Adrenal gland (tissue), 12 donors: ENCODE measurements around the gene ASXL1. TPM values are rescaled to one million over a fixed set of nuclear protein-coding genes. Genes with fewer than 3 reads are reported as not detected.

Experiments used
- DNase-seq, 7 donors: peaks; one replicate each; pipeline ENCODE4 v3.0.0-alpha.2; 2019 to 2020
- H3K27ac ChIP-seq, 5 donors: fragments of 200-600 bp; sonication (generic) in 4 of 5; 1 replicate in 3 of 5; 2 replicates in 2 of 5; pipeline versions ENCODE4 v1.5.1 to v1.8.0; 2016 to 2020; ENCODE audit warnings: mild to moderate bottlenecking in 1 of 5
- H3K27me3 ChIP-seq: fragments of 200-600 bp; 2 replicates; pipeline ENCODE4 v1.8.0; 2021
- H3K36me3 ChIP-seq, 2 donors: fragments of 200-600 bp; replicated peaks in 1 of 2; 1 replicate in 1 of 2; 2 replicates in 1 of 2; pipeline versions ENCODE4 v1.5.1 to v1.8.0; 2018 to 2022
- H3K4me1 ChIP-seq, 2 donors: fragments of 200-600 bp; replicated peaks in 1 of 2; 1 replicate in 1 of 2; 2 replicates in 1 of 2; pipeline versions ENCODE4 v1.5.1 to v1.8.0; 2018 to 2021
- H3K4me3 ChIP-seq, 4 donors: fragments of 200-600 bp; sonication (generic) in 3 of 4; one replicate each; pipeline ENCODE4 v1.5.1; 2016 to 2018
- H3K9me3 ChIP-seq, 3 donors: fragments of 200-600 bp; sonication (generic) in 1 of 3; replicated peaks in 1 of 3; 1 replicate in 2 of 3; 2 replicates in 1 of 3; pipeline versions ENCODE4 v1.5.1 to v1.8.0; 2016 to 2021
- POLR2A ChIP-seq, 2 donors: fragments of 450-650 bp; IDR thresholded peaks; one replicate each; pipeline ENCODE4 v1.6.1; 2017; ENCODE audit warnings: antibody characterized with exemption in 2 of 2, mild to moderate bottlenecking in 2 of 2, moderate library complexity in 1 of 2
- WGBS, 4 donors: extraction: QIAGEN DNeasy Blood & Tissue Kit in 2 of 4; methylation state at CpG; one replicate each; pipeline versions ENCODE4 v1.1.5 to v1.1.7; 2013 to 2017; 5-methylcytosine and 5-hydroxymethylcytosine counted together
- intact Hi-C, 2 donors: fragments of 100-400 bp; cut with DNase I; formaldehyde crosslinking; loops; one replicate each; pipeline versions ENCODE4 v1.14.1 to v1.15.0; 2022 to 2023
- polyA plus RNA-seq, 3 donors: library from polyadenylated mRNA; stranded (reverse); fragments of 200-250 nt in 2 of 3; fragments of 350-450 nt in 1 of 3; fragmentation: Illumina TruSeq in 1 of 3; extraction: RNeasy Lipid Tissue Mini Kit (QIAGEN cat#74804) in 1 of 3; gene quantifications; one replicate each; pipeline ENCODE4 v1.2.3, GENCODE V29; 2013 to 2014
- total RNA-seq, 9 donors: library from RNA; depleted of rRNA in 4 of 9; stranded (reverse); fragments of >200 nt in 4 of 9; fragments of 120-200 nt in 1 of 9; fragmentation: NEBNext Ultra II Directional in 1 of 9; extraction: Animal tissue kit (Norgen Biotek cat#: 25700) in 1 of 9; gene quantifications; one replicate each; pipeline versions ENCODE4 v1.1.0 to v1.2.4, GENCODE V29; 2013 to 2023
- TF ChIP-seq, protein P1 (sequence below), 6 experiments: fragments of 450-650 bp in 4 of 6; fragments of 200-600 bp in 2 of 6; sonication (generic) in 1 of 6; IDR thresholded peaks; 1 replicate in 5 of 6; 2 replicates in 1 of 6; pipeline versions ENCODE4 v1.5.1 to v1.8.0; 2016 to 2021; ENCODE audit warnings: antibody characterized with exemption in 6 of 6, mild to moderate bottlenecking in 2 of 6, moderate library complexity in 1 of 6
- donor health status: healthy with polysubstance abuse.
- donor health status: Bipolar disorder and iron deficiency.
- donor health status: DM: yes; HTN: yes; CAD: no.
- donor health status: DM: no; HTN: no; CAD: no.
- donor health status: DM: no; HTN: no; CAD: no.
- donor health status: DM: yes; HTN: yes; CAD: no.

The ASXL1 gene
- total and polyA plus RNA-seq, 12 donors, result 19.9 to 77.7 (median 51.8) TPM

DNA sequence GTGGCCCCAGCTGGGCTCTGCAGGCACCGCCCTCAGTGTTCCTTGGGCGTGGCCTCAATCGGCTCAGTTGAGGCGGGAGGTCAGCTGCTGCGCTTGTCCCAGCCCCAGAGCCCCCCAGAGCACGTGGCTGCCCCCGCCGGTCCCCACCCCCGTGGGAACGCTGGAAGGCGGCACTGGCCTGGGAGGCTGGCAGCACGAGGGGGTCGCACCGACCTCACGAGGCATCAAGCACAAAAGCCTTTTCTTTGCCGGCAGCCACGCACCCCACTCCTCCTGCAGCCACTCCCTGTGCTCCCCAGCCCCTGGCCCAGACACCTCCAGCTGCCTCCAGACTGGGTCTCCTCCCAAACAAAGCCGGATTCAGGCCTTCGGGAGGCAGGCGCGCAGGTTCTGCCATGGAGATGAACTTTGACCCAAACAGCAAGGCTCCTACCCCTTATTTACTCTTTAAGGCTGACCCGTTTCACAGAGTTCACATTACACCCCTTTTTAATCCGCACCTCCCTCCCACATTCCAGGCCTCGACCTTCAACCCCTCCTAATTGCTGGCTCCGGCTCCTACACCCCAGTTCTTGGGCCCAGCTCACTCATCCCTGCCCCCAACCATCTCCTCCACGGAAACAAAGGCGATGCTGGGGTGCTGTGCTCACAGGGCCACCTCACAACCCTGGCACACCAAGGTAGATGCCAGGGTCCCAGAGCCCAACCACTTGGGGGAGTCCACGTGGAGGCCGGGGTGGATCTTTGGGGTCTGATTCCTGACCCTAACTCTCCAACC is 115.3 kb downstream of the ASXL1 start:
- H3K4me1 ChIP-seq, result peaks cover 35 to 86% of the 10 kb centered on the region in 2 donors
- intact Hi-C loops, result no loop called here
- H3K36me3 ChIP-seq, result peaks cover 0 to 10% of the 10 kb centered on the region in 2 donors
- H3K9me3 ChIP-seq, result no peaks in the 10 kb centered on the region
- no peaks in the 10 kb centered on the region for H3K27me3 ChIP-seq
- TF ChIP-seq POLR2A (IDR thresholded peaks at IDR 0.05), result no peak
- TF ChIP-seq, protein P1, sequence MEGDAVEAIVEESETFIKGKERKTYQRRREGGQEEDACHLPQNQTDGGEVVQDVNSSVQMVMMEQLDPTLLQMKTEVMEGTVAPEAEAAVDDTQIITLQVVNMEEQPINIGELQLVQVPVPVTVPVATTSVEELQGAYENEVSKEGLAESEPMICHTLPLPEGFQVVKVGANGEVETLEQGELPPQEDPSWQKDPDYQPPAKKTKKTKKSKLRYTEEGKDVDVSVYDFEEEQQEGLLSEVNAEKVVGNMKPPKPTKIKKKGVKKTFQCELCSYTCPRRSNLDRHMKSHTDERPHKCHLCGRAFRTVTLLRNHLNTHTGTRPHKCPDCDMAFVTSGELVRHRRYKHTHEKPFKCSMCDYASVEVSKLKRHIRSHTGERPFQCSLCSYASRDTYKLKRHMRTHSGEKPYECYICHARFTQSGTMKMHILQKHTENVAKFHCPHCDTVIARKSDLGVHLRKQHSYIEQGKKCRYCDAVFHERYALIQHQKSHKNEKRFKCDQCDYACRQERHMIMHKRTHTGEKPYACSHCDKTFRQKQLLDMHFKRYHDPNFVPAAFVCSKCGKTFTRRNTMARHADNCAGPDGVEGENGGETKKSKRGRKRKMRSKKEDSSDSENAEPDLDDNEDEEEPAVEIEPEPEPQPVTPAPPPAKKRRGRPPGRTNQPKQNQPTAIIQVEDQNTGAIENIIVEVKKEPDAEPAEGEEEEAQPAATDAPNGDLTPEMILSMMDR (IDR thresholded peaks at IDR 0.05), result no peak
- peak overlapping the region in 4 of 5 donors; percentile 24 to 92 (median 80) for H3K27ac ChIP-seq
- 37 to 53% (median 44%) methylated on average over 17 to 29 of the region's 29 CpGs for WGBS, 4 donors
- H3K4me3 ChIP-seq, result peak overlapping the region in 1 of 4 donors; percentile 41
- no peak for DNase-seq

DNA sequence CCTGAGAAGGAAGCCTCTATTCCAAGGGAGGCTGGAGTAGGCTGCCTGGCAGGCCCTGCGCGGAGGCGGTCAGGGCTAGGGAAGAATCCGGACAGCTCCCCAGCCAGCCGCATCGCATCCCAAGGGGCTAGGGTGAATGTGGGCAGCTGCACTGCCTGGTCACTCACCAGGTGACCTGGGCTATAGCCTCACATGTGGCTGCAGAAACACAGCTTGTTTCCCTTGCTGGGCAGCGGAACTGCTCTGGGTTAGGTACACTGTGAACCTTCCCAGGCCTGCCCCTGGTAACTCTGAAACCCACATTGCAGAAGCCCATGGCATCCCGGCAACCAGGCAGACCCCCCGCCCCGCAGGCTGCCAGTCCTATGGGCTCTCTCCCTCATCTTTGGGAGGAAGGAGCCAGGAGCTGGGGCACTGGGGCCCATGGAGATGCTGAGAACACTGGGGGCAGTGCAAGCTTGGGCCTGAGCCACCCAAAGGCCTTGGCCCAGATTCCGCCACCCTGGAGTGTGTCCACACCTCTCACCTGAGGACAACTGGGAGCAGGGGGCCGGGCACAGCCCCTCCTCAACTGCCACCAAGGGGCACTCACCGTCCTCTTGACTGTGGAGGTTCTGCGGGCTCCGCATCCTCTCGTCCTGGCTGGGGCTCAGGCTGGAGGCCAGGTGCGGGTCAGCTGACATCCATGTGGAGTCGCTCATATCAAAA is 116.0 kb downstream of the ASXL1 start:
- DNase-seq, result peak in 4 of 7 donors; percentile 48 to 57 (median 54)
- Histone ChIP-seq H3K9me3 (no peaks in the 10 kb centered on the region), H3K36me3 (peaks cover 0 to 10% of the 10 kb centered on the region in 2 donors), H3K27ac (peak overlapping the region; percentile 74 to 92 (median 78)), H3K27me3 (no peaks in the 10 kb centered on the region), H3K4me3 (peak overlapping the region in 2 of 4 donors; percentile 0 to 41), H3K4me1 (peaks cover 35 to 93% of the 10 kb centered on the region in 2 donors)
- TF ChIP-seq POLR2A (IDR thresholded peaks at IDR 0.05), result no peak
- TF ChIP-seq, protein P1 (IDR thresholded peaks at IDR 0.05), result no peak
- 24 to 54% (median 44%) methylated on average over 5 to 18 of the region's 18 CpGs for WGBS, 4 donors
- intact Hi-C loops, result no loop called here

DNA sequence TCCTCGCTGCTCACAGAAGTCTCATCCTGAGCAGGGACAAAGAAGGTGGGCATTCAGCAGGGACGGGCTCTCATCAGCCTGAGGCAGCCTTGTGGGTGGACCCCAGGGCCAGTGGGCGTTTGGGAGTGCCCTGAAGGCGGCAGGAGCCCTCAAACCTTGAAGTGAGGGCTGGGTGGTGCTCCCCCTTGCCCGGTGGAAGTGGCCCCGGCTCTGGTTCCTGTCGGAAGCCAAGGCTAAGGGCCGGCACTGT is 116.5 kb downstream of the ASXL1 start:
- no peak for DNase-seq
- 4 to 12% (median 10%) methylated on average over 7 to 8 of the region's 8 CpGs for WGBS, 4 donors
- intact Hi-C loops, result no loop called here
- Histone ChIP-seq H3K27me3 (no peaks in the 10 kb centered on the region), H3K27ac (peak overlapping the region; percentile 74 to 92 (median 78)), H3K9me3 (no peaks in the 10 kb centered on the region), H3K36me3 (peaks cover 0 to 10% of the 10 kb centered on the region in 2 donors), H3K4me3 (peak overlapping the region in 2 of 4 donors; percentile 0 to 41), H3K4me1 (peaks cover 35 to 91% of the 10 kb centered on the region in 2 donors)
- TF ChIP-seq, protein P1 (IDR thresholded peaks at IDR 0.05), result no peak
- TF ChIP-seq POLR2A (IDR thresholded peaks at IDR 0.05), result no peak

DNA sequence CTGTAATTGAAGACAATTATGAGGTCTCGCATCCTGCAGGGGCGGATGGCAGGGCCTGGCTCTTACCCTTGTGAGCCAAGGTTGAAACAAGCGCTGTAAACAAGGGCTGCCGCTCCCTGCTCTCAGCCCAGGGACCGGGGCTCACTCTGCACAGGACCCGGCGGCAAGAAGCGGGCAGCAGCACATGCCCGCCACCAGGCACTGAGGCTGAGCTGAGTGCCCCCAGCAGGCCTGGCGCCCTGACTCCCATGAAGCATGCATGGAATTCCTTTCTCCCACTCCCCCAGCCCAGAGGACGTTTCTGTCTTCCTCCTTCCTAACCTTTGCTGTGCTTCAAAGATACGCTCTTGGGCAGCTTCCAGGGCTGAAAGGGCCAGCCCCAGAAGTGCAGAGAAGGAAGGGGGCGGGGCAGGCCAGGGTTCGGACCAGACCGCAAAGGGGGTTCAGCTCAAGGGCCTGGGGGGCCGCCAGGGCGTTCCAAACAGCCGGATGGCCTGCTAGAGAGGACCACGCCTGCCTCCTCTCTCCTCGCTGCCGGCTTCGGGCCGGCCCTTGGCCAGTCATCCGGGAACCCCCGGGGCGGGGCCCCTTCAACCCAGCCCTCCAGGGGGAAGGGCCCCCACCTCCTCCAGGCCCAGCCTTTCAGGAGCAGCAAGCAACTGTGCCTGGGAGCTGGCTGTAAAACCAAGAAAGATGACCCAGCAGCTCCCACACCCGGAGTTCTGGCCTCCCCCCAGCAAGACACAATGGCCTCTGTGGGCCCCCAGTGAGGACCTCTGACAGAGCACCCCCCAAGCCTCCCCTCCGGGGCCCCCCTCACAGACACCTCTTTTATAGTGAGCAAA is 117.1 kb downstream of the ASXL1 start:
- Histone ChIP-seq H3K9me3 (no peaks in the 10 kb centered on the region), H3K4me1 (peaks cover 35 to 91% of the 10 kb centered on the region in 2 donors), H3K27me3 (no peaks in the 10 kb centered on the region), H3K27ac (peak overlapping the region; percentile 74 to 92 (median 78)), H3K36me3 (peaks cover 0 to 10% of the 10 kb centered on the region in 2 donors), H3K4me3 (peak overlapping the region in 2 of 4 donors; percentile 0 to 41)
- 3 to 9% (median 3%) methylated on average over 9 to 28 of the region's 28 CpGs for WGBS, 4 donors
- DNase-seq, result peak; percentile 89 to 97 (median 94)
- intact Hi-C loops, result no loop called here
- TF ChIP-seq POLR2A (IDR thresholded peaks at IDR 0.05), result peak in 1 of 2 donors; percentile 55
- TF ChIP-seq, protein P1 (IDR thresholded peaks at IDR 0.05), result peak in 1 of 6 experiments; percentile 13
